Suppressor macrophage treated with lipopolysaccharide for 1 hour (primary cell): ENCODE results near the gene TMPO.
"Not testable (repeated sequence)": the region's sequence is repeated elsewhere in the genome, so short reads cannot be mapped to it uniquely, and the experiment has no call there.

ENCODE experiments used
- DNase-seq, 3 donors: peaks; one replicate each; pipeline ENCODE4 v3.0.0-alpha.2; 2020 to 2022

The TMPO gene

GRCh38 chr12:98579835-98580234, 64.4 kb downstream of the TMPO start:
- no peak for DNase-seq

GRCh38 chr12:98580695-98581094, 65.3 kb downstream of the TMPO start:
- no peak for DNase-seq

- no peak for DNase-seq
Measured at GRCh38 chr12:98581101-98581500, 65.7 kb downstream of the TMPO start.

GRCh38 chr12:98582093-98582492, 66.7 kb downstream of the TMPO start:
- no peak for DNase-seq

GRCh38 chr12:98587084-98587483, 71.7 kb downstream of the TMPO start:
- no peak for DNase-seq

GRCh38 chr12:98591209-98591608, 75.8 kb downstream of the TMPO start:
- no peak for DNase-seq

GRCh38 chr12:98592825-98593322, 77.5 kb downstream of the TMPO start:
- peak in 1 of 3 donors; percentile 28 for DNase-seq

GRCh38 chr12:98593351-98594049, 78.1 kb downstream of the TMPO start, which contains the start of gene SLC25A3:
Gene SLC25A3, plus strand, starts transcription at chr12:98593686. Its CDS starts 293 bp downstream, at chr12:98593979.
- peak; percentile 98 to 99 (median 99) for DNase-seq

GRCh38 chr12:98594050-98594835, 78.9 kb downstream of the TMPO start:
- DNase-seq, result peak; percentile 66 to 70 (median 68)

GRCh38 chr12:98595243-98595988, 80.0 kb downstream of the TMPO start:
- DNase-seq, result no peak

- DNase-seq, result not testable (repeated sequence)
Measured at GRCh38 chr12:98597313-98597712, 81.9 kb downstream of the TMPO start.
